ENCODE measurements around the gene MAD1L1. TPM values are rescaled to one million over a fixed set of nuclear protein-coding genes. Genes with fewer than 3 reads are reported as not detected.
A peak's percentile ranks its signal among the peaks of the same experiment; 100 is the strongest.

The MAD1L1 gene
- total and polyA plus RNA-seq, 2 donors (not counting 3 experiments of a cell fraction or from before 2014, with no cell fraction given), result 34.1 to 42.3 TPM

- Histone ChIP-seq H3K4me1 (ENCODE audit: control insufficient read depth, extremely low read depth, insufficient read depth, low read length) (no peaks in the 10 kb centered on the region), H3K79me2 (ENCODE audit: control insufficient read depth, insufficient read depth, low read length) (no peaks in the 10 kb centered on the region), H4K20me1 (replicated peaks; ENCODE audit: control insufficient read depth, extremely low read depth, insufficient read depth, low read length) (no peaks in the 10 kb centered on the region), H3K9ac (replicated peaks; ENCODE audit: extremely low read depth, insufficient read depth, low read length) (no peak overlapping the region), H3K4me3 (replicated peaks in 1 of 3; ENCODE audit: insufficient read depth in 1 of 3, low read depth in 1 of 3, low read length in 3 of 3) (no peak overlapping the region), H3K9me1 (replicated peaks; ENCODE audit: control insufficient read depth, extremely low read depth, insufficient read depth, low read length) (no peaks in the 10 kb centered on the region), H3K27me3 (ENCODE audit: control insufficient read depth in 2 of 2, insufficient read depth in 2 of 2, low read length in 2 of 2) (no peaks in the 10 kb centered on the region), H3K27ac (ENCODE audit: insufficient read depth, low read depth, low read length) (no peak overlapping the region), H3K9me3 (replicated peaks; ENCODE audit: control insufficient read depth, insufficient read depth, low read length) (no peaks in the 10 kb centered on the region), H2AFZ (ENCODE audit: low read depth, low read length) (no peak overlapping the region), H3K4me2 (ENCODE audit: insufficient read depth, low read length) (no peak overlapping the region), H3K36me3 (ENCODE audit: control insufficient read depth in 2 of 2, extremely low read depth in 1 of 2, insufficient read depth in 2 of 2, low read length in 2 of 2) (no peaks in the 10 kb centered on the region)
- FAIRE-seq, result no peak
- dilution Hi-C loops (cut with MboI; ENCODE audit: extremely low pct_ligation_motif_present, low sequenced_read_pairs), result no loop called here
- POLR2A ChIA-PET, result no interaction called here
- TF ChIP-seq MYC (IDR thresholded peaks at IDR 0.05; ENCODE audit: low read depth, low read length), result no peak
- TF ChIP-seq, protein P1, sequence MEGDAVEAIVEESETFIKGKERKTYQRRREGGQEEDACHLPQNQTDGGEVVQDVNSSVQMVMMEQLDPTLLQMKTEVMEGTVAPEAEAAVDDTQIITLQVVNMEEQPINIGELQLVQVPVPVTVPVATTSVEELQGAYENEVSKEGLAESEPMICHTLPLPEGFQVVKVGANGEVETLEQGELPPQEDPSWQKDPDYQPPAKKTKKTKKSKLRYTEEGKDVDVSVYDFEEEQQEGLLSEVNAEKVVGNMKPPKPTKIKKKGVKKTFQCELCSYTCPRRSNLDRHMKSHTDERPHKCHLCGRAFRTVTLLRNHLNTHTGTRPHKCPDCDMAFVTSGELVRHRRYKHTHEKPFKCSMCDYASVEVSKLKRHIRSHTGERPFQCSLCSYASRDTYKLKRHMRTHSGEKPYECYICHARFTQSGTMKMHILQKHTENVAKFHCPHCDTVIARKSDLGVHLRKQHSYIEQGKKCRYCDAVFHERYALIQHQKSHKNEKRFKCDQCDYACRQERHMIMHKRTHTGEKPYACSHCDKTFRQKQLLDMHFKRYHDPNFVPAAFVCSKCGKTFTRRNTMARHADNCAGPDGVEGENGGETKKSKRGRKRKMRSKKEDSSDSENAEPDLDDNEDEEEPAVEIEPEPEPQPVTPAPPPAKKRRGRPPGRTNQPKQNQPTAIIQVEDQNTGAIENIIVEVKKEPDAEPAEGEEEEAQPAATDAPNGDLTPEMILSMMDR (IDR thresholded peaks at IDR 0.05; ENCODE audit: extremely low read depth in 1 of 2, insufficient read depth in 1 of 2, low read depth in 1 of 2, low read length in 2 of 2), result no peak
- TF ChIP-seq EZH2 (IDR thresholded peaks at IDR 0.05; ENCODE audit: borderline replicate concordance, low read depth, low read length, severe bottlenecking), result no peak
- no peak for TF ChIP-seq POLR2AphosphoS5 (IDR thresholded peaks at IDR 0.05; ENCODE audit: insufficient read depth, low read depth, low read length)
- intact Hi-C loops (cut with micrococcal nuclease), result no loop called here
- CTCF ChIA-PET, result no interaction called here
- no TSS peak for BruUV-seq (replicated peaks)
- no peak for DNase-seq (ENCODE audit: low read depth, low spot score)
Measured at GRCh38 chr7:1943933-1944618, 288.7 kb downstream of the MAD1L1 start.

DNA sequence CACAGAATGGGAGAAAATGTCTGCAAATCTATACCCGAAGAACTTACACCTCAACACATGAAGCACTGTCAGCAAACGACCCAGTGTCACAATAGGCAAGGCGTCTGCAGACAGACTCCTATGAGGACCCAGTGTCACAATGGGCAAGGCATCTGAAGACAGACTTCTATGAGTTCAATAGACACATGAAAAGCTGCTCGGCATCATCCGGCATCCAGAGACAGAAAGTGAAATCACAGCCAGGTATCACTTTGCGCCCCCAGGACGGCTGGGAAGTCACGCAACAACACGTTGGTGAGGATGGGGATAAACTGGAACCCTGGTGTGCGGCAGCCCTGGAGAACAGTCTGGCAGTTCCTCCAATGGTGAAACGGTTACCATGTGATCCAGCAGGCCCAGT is 289.4 kb downstream of the MAD1L1 start:
- POLR2A ChIA-PET, result no interaction called here
- TF ChIP-seq POLR2AphosphoS5 (IDR thresholded peaks at IDR 0.05; ENCODE audit: insufficient read depth, low read depth, low read length) (no peak), JUN (IDR thresholded peaks at IDR 0.05; ENCODE audit: borderline replicate concordance, insufficient read depth, insufficient read length, low read depth) (no peak), POLR2A (IDR thresholded peaks at IDR 0.05; ENCODE audit: low read depth, low read length) (no peak), MAX (IDR thresholded peaks at IDR 0.05; ENCODE audit: insufficient read depth, insufficient read length) (no peak), EZH2 (IDR thresholded peaks at IDR 0.05; ENCODE audit: borderline replicate concordance, low read depth, low read length, severe bottlenecking) (no peak), MYC (IDR thresholded peaks at IDR 0.05; ENCODE audit: low read depth, low read length) (no peak), GATA2 (IDR thresholded peaks at IDR 0.05; ENCODE audit: insufficient read depth, insufficient read length, low read depth, low read length) (no peak), FOS (IDR thresholded peaks at IDR 0.05; ENCODE audit: borderline replicate concordance, insufficient read depth, low read length) (no peak)
- TF ChIP-seq, protein P1 (IDR thresholded peaks at IDR 0.05; ENCODE audit: extremely low read depth in 1 of 2, insufficient read depth in 1 of 2, low read depth in 1 of 2, low read length in 2 of 2), result no peak
- Histone ChIP-seq H3K27me3 (ENCODE audit: control insufficient read depth in 2 of 2, insufficient read depth in 2 of 2, low read length in 2 of 2) (no peaks in the 10 kb centered on the region), H3K4me3 (replicated peaks in 1 of 3; ENCODE audit: insufficient read depth in 1 of 3, low read depth in 1 of 3, low read length in 3 of 3) (no peak overlapping the region), H4K20me1 (replicated peaks; ENCODE audit: control insufficient read depth, extremely low read depth, insufficient read depth, low read length) (no peaks in the 10 kb centered on the region), H3K9ac (replicated peaks; ENCODE audit: extremely low read depth, insufficient read depth, low read length) (no peak overlapping the region), H2AFZ (ENCODE audit: low read depth, low read length) (no peak overlapping the region), H3K36me3 (ENCODE audit: control insufficient read depth in 2 of 2, extremely low read depth in 1 of 2, insufficient read depth in 2 of 2, low read length in 2 of 2) (no peaks in the 10 kb centered on the region), H3K9me3 (replicated peaks; ENCODE audit: control insufficient read depth, insufficient read depth, low read length) (no peaks in the 10 kb centered on the region), H3K27ac (ENCODE audit: insufficient read depth, low read depth, low read length) (no peak overlapping the region), H3K79me2 (ENCODE audit: control insufficient read depth, insufficient read depth, low read length) (no peaks in the 10 kb centered on the region), H3K9me1 (replicated peaks; ENCODE audit: control insufficient read depth, extremely low read depth, insufficient read depth, low read length) (no peaks in the 10 kb centered on the region), H3K4me2 (ENCODE audit: insufficient read depth, low read length) (no peak overlapping the region), H3K4me1 (ENCODE audit: control insufficient read depth, extremely low read depth, insufficient read depth, low read length) (no peaks in the 10 kb centered on the region)
- CTCF ChIA-PET, result no interaction called here
- DNase-seq (ENCODE audit: low read depth, low spot score) (peak; percentile 6), FAIRE-seq (no peak)
- dilution Hi-C loops (cut with MboI; ENCODE audit: extremely low pct_ligation_motif_present, low sequenced_read_pairs), result no loop called here
- intact Hi-C loops (cut with micrococcal nuclease), result no loop called here
- no TSS peak for BruUV-seq (replicated peaks)
